ENCODE results near the gene DARS2.
"Not testable (repeated sequence)": the region's sequence is repeated elsewhere in the genome, so short reads cannot be mapped to it uniquely, and the experiment has no call there.

Gene DARS2

DNA sequence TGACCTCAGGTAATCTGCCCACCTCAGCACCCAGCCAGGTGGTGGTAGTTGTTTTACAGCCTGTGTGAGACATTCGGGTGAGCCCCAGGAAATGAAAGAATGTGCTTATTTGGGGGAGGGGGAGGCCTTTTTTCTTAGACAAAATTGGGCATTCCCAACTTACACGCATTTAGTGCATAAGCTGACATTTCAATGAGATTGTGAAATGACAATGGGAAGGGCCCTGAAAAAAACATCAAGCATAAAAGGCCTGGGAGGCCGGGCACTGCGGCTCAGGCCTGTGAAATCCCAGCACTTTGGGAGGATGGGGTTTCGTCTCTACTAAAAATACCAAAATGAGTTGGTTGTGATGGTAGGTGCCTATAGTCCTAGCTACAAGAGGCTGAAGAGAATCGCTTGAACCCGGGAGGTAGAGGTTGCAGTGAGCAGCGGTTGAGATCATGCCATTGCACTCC lies 38.3 kb downstream of the DARS2 start:
- no peak for DNase-seq

- no peak for DNase-seq
Measured at GRCh38 chr1:173863224-173864161, 39.0 kb downstream of the DARS2 start.

GRCh38 chr1:173864179-173864867 lies 39.9 kb downstream of the DARS2 start:
- DNase-seq, result no peak

GRCh38 chr1:173865468-173866164 lies 41.1 kb downstream of the DARS2 start:
- DNase-seq, result no peak

GRCh38 chr1:173866413-173867115 lies 42.1 kb downstream of the DARS2 start:
- no peak for DNase-seq

- peak in 1 of 2 donors; percentile 25 for DNase-seq
Measured at GRCh38 chr1:173867141-173867752, 42.8 kb downstream of the DARS2 start.

DNA sequence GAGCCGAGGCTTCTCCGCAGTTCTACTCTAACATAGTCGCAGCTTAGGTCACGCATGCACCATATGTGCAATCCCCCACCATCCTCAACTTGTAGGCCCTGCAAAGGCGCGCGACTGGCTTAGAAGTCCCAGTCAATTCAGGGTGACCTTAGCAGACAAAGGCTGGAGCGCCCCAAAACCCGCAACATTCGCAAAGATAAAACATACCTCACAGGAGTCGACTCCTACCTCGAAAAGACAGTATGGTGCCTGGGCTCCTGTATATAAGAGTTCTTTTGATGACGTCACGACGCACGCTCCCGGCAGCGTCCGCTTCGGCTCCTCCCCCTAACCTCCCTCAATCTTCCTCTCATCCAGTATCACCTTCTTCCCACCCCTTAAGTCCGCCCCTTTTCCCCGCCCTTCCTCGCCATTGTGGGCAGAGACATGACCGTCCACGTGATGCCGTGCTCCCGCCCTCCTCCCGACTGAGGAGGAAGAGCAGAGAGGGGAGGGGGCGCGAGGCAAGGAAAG lies 43.3 kb downstream of the DARS2 start, which contains the start of gene GAS5:
Gene GAS5, minus strand, starts transcription at position 237 of the 513 bp plus-strand sequence.
- peak; percentile 100 for DNase-seq

DNA sequence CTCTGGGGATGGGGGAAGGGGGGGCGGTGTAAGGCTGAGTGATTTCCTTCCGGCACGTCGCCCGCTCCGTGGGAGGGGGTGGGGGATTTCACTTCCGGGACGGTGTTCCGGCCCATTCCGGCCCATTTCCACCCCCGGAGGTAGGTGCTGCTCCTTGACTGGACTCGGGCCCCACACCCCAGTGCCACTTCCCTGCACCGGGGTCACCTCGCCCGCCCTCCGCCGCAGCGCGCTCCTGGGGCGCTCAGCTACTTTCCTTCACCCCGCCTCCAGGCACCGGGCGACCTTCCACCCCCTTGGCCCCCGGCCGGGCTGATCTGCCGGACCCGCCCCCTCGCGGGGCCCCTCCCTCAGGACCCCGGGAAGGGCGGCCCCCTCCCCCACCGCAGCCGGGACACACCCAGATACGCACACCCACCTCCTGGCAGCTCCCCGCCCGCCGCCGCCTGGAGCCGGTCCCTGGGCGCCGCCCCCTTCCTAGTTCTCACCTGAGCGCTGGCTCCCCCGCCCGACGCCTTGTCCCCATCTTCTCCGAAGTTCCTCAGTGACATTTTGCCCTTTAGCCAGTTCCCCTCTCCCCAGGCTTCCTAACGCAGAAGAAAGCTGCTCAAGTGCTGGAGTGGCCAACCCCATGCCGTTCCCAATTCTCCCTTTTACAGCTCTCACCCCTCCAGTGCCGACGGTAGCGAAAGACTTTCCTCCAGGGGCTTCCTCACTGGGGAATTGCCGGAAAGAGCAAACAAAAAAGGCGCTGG lies 44.0 kb downstream of the DARS2 start, which contains the start of gene ZBTB37:
Gene ZBTB37, plus strand, starts transcription at position 115 of the 755 bp plus-strand sequence. CDS start 1,846 bp downstream, outside the sequence.
- peak; percentile 92 to 94 for DNase-seq

DNA sequence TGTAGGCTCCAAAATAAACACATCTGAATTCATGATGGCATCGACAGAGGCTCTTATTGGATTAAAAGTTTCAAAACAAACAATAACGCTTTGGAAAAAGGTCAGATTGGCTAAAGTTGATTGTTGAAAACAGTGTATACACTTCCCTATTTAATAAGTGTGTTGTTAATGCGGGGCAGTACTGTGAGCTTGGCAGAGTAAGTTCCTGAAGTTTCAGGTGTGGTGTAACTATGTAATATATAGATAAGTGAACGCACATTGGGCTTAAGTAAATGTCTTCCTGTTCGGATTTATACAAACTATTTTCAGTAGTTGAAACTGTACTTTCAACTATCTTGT lies 44.5 kb downstream of the DARS2 start:
- DNase-seq, result no peak

GRCh38 chr1:173870252-173871075 lies 46.0 kb downstream of the DARS2 start:
- DNase-seq, result no peak

DNA sequence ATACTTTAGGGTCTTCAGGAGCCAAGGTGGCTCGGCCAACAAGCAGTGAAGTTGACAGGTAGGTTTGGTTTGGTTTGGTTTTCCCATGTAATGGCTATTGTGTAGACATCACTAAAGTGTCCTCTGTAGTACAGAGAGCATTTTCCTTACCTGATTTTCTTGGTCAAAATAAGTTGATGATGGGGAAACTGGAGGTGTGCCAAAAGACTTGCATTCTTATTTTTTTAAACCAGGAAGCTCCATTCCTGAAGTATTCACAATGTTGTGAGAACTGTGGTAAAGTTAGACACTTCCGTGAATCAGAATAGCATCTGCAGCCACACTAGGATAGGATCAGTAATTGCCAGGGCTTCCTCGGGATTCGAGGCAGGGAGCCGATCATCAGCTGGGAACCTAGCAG lies 46.6 kb downstream of the DARS2 start:
- DNase-seq, result no peak

DNA sequence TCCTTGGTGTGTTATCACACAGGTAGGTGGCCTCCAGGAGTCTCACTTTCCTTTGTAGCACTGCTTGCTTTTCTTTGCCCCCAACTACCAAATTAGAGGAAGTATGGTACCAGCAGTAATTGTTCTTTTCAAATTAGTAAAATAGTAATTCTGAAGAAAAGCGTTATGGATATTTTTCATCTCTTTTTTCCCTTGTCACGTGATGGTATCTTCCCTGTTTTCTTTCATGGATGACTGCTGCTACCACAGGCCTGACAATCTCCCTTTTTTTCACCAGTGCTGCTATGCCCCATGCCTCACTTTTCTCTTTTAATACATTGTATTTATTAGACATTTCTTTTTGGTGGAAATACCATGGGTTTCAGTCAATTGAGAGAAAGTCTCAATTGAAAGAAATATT lies 47.0 kb downstream of the DARS2 start:
- DNase-seq, result no peak

GRCh38 chr1:173876732-173877131 lies 52.3 kb downstream of the DARS2 start:
- DNase-seq, result no peak

DNA sequence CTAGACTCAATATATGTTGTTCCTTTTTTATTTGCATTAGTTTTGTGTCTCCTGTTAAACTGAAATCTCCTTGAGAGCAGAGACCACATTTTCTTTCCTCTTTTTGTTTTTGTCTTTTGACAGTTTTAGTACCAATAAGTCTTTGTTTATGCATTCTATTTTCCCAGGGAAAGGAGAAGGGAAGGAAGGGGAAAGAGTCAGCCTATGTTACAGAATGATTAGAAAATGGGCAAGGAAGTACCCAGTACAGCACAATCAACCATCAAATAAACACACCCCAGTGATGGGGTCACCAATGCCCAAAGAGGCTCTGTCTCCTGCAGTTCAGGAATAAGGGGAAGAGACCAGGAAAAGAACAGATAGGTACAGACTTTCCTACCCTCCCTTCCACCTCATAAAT lies 53.8 kb downstream of the DARS2 start:
- DNase-seq, result no peak

DNA sequence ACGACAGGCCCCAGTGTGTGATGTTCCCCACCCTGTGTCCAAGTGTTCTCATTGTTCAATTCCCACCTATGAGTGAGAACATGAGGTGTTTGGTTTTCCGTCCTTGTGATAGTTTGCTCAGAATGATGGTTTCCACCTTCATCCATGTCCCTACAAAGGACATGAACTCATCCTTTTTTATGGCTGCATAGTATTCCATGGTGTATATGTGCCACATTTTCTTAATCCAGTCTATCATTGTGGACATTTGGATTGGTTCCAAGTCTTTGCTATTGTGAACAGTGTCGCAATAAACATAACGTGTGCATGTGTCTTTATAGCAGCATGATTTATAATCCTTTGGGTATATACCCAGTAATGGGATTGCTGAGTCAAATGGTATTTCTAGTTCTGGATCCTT lies 56.6 kb downstream of the DARS2 start:
- DNase-seq, result not testable (repeated sequence)

DNA sequence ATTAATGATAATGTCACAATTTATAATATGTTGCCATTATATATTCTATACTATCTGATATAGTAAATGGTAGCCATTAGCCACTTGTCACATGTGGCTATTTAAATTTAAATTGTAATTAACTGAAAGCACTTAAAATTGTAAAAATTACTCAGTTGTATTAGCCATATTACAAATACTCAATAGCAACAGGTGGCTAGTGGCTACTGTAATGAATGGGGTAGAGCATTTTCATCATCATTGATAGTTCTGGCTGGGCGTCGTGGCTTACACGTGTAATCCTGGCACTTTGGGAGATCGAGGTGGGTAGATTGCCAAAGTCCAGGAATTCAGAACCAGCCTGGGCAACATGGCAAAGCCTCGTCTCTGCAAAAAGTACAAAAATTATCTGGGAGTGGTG lies 60.2 kb downstream of the DARS2 start:
- no peak for DNase-seq

GRCh38 chr1:173886746-173887611 lies 62.5 kb downstream of the DARS2 start:
- DNase-seq, result no peak

GRCh38 chr1:173887627-173888026 lies 63.2 kb downstream of the DARS2 start:
- DNase-seq, result no peak

DNA sequence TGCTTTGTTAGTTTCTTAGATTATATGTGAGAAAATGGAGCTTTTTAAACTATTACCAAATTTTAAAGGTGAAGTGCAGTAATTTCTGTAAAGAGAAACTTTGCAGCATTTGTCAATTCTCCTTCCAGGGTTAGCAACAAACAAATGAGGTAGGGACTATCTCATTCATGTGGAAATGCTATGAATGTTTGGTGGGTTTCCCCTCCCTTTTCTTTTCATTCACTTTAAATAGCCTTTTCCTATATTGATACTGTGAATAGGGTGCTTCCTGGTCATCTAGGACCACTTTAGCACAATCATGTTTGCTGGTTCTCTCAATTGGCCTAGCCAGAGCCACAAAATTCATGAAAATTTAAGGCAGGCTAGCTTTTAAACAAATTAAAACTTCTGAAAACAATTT lies 64.3 kb downstream of the DARS2 start:
- no peak for DNase-seq

Data from activated CD4-positive, alpha-beta T cell treated with anti-CD3 and anti-CD28 coated beads for 4 hours (primary cell).